A549 (cell line): ENCODE results near the gene IRX2.

Experiments
- BHLHE40 ChIP-seq: IDR thresholded peaks from 2 replicates; pipeline ENCODE4 v1.6.1; 2012; ENCODE audit warnings: low read depth, low read length, inconsistent platforms
- CHD4 ChIP-seq: fragments of 200-600 bp; sonication (generic); IDR thresholded peaks from 2 replicates; pipeline ENCODE4 v1.6.1; 2016; ENCODE audit warnings: antibody characterized with exemption, mild to moderate bottlenecking, borderline replicate concordance
- CTCF ChIP-seq: fragments of >200 bp; sonication (Bioruptor Twin); formaldehyde crosslinking; IDR thresholded peaks from 3 replicates; pipeline ENCODE4 v1.5.1; 2016
- E2F6 ChIP-seq: IDR thresholded peaks from 2 replicates; pipeline ENCODE4 v1.6.1; 2012; ENCODE audit warnings: low read depth, borderline replicate concordance
- ELK1 ChIP-seq: fragments of 150-350 bp; IDR thresholded peaks from 2 replicates; pipeline ENCODE4 v1.6.1; 2014; ENCODE audit warnings: low read depth, mild to moderate bottlenecking, low read length
- EP300 ChIP-seq, 2 experiments: fragments of >200 bp; sonication (Bioruptor Twin); formaldehyde crosslinking; IDR thresholded peaks; 2 replicates in 1 of 2; 3 replicates in 1 of 2; pipeline ENCODE4 v1.6.1; 2016 to 2017
- FOSB ChIP-seq: fragments of 250-450 bp; sonication (Bioruptor Pico); IDR thresholded peaks from 2 replicates; pipeline ENCODE4 v1.5.0; 2020; ENCODE audit warnings: mild to moderate bottlenecking, moderate library complexity
- KDM1A ChIP-seq: fragments of 200-600 bp; sonication (generic); IDR thresholded peaks from 2 replicates; pipeline ENCODE4 v1.6.1; 2016; ENCODE audit warnings: low read depth, mild to moderate bottlenecking
- KDM5A ChIP-seq: fragments of 200-600 bp; sonication (generic); IDR thresholded peaks from 2 replicates; pipeline ENCODE4 v1.6.1; 2016; ENCODE audit warnings: antibody characterized with exemption, mild to moderate bottlenecking
- POLR2A ChIP-seq: IDR thresholded peaks from 2 replicates; pipeline ENCODE4 v1.6.1; 2012; ENCODE audit warnings: mild to moderate bottlenecking, low read length
- RAD21 ChIP-seq, 2 experiments: fragments of >200 bp in 1 of 2; sonication (Bioruptor Twin) in 1 of 2; formaldehyde crosslinking in 1 of 2; IDR thresholded peaks in 1 of 2; conservative IDR thresholded peaks in 1 of 2; 2 replicates in 1 of 2; 3 replicates in 1 of 2; pipeline ENCODE4 v1.6.1; 2012 to 2018; ENCODE audit warnings: inconsistent platforms in 1 of 2
- RCOR1 ChIP-seq: fragments of 150-350 bp; IDR thresholded peaks from 2 replicates; pipeline ENCODE4 v1.6.1; 2014; ENCODE audit warnings: antibody characterized with exemption, low read length, low read depth
- SREBF2 ChIP-seq: fragments of 450-650 bp; IDR thresholded peaks from 2 replicates; pipeline ENCODE4 v1.6.1; 2014; ENCODE audit warnings: mild to moderate bottlenecking, moderate library complexity
- ZFP36 ChIP-seq: fragments of 450-650 bp; IDR thresholded peaks from 2 replicates; pipeline ENCODE4 v1.6.1; 2014; ENCODE audit warnings: borderline replicate concordance; ENCODE audit not compliant: partially characterized antibody

- TF ChIP-seq RAD21 (conservative IDR thresholded peaks at IDR 0.05 in 1 of 2, IDR thresholded peaks at IDR 0.05 in 1 of 2) (no peak), POLR2A (no peak), CHD4 (no peak), KDM1A (no peak), CTCF (no peak), SREBF2 (no peak), EP300 (IDR thresholded peaks at IDR 0.05) (no peak), E2F6 (no peak), KDM5A (no peak), FOSB (CRISPR knock-in tag) (no peak), ZFP36 (no peak), BHLHE40 (no peak), ELK1 (no peak), RCOR1 (no peak)
Observed at GRCh38 chr5:2797160-2797559, 45.7 kb upstream of the IRX2 start.
